ENCODE results near the gene AFMID.

The AFMID gene

GRCh38 chr17:78239489-78239931, 52.3 kb downstream of the AFMID start:
- ATAC-seq = no peak
- TF ChIP-seq TOX (CRISPR knock-in tag; IDR thresholded peaks at IDR 0.05; ENCODE audit: borderline replicate concordance) (no peak), GLIS3 (CRISPR knock-in tag; IDR thresholded peaks at IDR 0.05) (no peak), ESRRG (CRISPR knock-in tag; IDR thresholded peaks at IDR 0.05) (no peak), ZFP3 (CRISPR knock-in tag; IDR thresholded peaks at IDR 0.05) (no peak), CREB5 (CRISPR knock-in tag; IDR thresholded peaks at IDR 0.05; ENCODE audit: low read depth) (no peak), ZC3H10 (CRISPR knock-in tag; IDR thresholded peaks at IDR 0.05) (no peak), ZFP30 (CRISPR knock-in tag; IDR thresholded peaks at IDR 0.05) (no peak), CSDC2 (CRISPR knock-in tag; IDR thresholded peaks at IDR 0.05) (no peak), PPARA (CRISPR knock-in tag; IDR thresholded peaks at IDR 0.05; ENCODE audit: borderline replicate concordance) (no peak), TSHZ2 (CRISPR knock-in tag; IDR thresholded peaks at IDR 0.05) (no peak), RARB (CRISPR knock-in tag; IDR thresholded peaks at IDR 0.05) (no peak), PATZ1 (CRISPR knock-in tag; IDR thresholded peaks at IDR 0.05; ENCODE audit: borderline replicate concordance) (no peak), OSR1 (CRISPR knock-in tag; IDR thresholded peaks at IDR 0.05) (no peak), ZNF8 (CRISPR knock-in tag; IDR thresholded peaks at IDR 0.05) (no peak), SNAI2 (CRISPR knock-in tag; IDR thresholded peaks at IDR 0.05) (no peak), BACH2 (CRISPR knock-in tag; IDR thresholded peaks at IDR 0.05; ENCODE audit: borderline replicate concordance) (no peak)

GRCh38 chr17:78240012-78240655, 53.0 kb downstream of the AFMID start:
- ATAC-seq = no peak
- no peak for TF ChIP-seq ARNTL (CRISPR knock-in tag; IDR thresholded peaks at IDR 0.05; ENCODE audit: borderline replicate concordance, low read depth)
- no peak for TF ChIP-seq TCF4 (CRISPR knock-in tag; IDR thresholded peaks at IDR 0.05; ENCODE audit: borderline replicate concordance)
- TF ChIP-seq ZC3H10 (CRISPR knock-in tag; IDR thresholded peaks at IDR 0.05) = no peak
- no peak for TF ChIP-seq POU6F1 (CRISPR knock-in tag; IDR thresholded peaks at IDR 0.05; ENCODE audit: borderline replicate concordance, low read depth)
- no peak for TF ChIP-seq TOX (CRISPR knock-in tag; IDR thresholded peaks at IDR 0.05; ENCODE audit: borderline replicate concordance)
- TF ChIP-seq PATZ1 (CRISPR knock-in tag; IDR thresholded peaks at IDR 0.05; ENCODE audit: borderline replicate concordance) = no peak
- no peak for TF ChIP-seq ZFP3 (CRISPR knock-in tag; IDR thresholded peaks at IDR 0.05)
- TF ChIP-seq ZFP30 (CRISPR knock-in tag; IDR thresholded peaks at IDR 0.05) = no peak
- no peak for TF ChIP-seq ZNF70 (CRISPR knock-in tag; IDR thresholded peaks at IDR 0.05)
- no peak for TF ChIP-seq ISL1 (CRISPR knock-in tag; IDR thresholded peaks at IDR 0.05)
- no peak for TF ChIP-seq SNAI2 (CRISPR knock-in tag; IDR thresholded peaks at IDR 0.05)
- no peak for TF ChIP-seq RARB (CRISPR knock-in tag; IDR thresholded peaks at IDR 0.05)
- TF ChIP-seq CSDC2 (CRISPR knock-in tag; IDR thresholded peaks at IDR 0.05) = no peak
- TF ChIP-seq PPARA (CRISPR knock-in tag; IDR thresholded peaks at IDR 0.05; ENCODE audit: borderline replicate concordance) = no peak
- no peak for TF ChIP-seq TSHZ2 (CRISPR knock-in tag; IDR thresholded peaks at IDR 0.05)
- TF ChIP-seq CREB5 (CRISPR knock-in tag; IDR thresholded peaks at IDR 0.05; ENCODE audit: low read depth) = no peak
- TF ChIP-seq CSRNP3 (CRISPR knock-in tag; IDR thresholded peaks at IDR 0.05) = no peak
- no peak for TF ChIP-seq ESRRG (CRISPR knock-in tag; IDR thresholded peaks at IDR 0.05)

All from SK-N-SH treated with all-trans-retinoic acid at 6 μM for 48 hours (cell line).